HCEC 1CT (cell line): ENCODE results near the gene TMEM17.

Experiments
- DNase-seq: peaks from one replicate; pipeline ENCODE4 v3.0.0-alpha.2; 2017

Gene TMEM17

DNA sequence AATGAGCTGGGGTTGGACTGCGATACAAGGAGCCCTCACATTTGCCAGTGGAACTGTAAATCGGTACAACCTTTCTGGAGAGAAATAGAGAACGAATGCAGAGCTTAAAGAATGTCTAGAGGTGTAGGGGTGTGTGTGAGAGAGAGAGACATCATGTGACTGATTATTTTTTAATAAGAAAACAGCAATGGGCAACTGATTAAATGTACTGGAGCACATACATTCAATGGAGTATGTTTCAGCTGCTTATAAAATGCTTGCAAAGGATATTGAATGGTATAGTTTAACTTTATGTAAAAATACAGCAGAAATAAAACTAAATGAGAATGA, 391 bp upstream of the TMEM17 start:
- DNase-seq = no peak

DNA sequence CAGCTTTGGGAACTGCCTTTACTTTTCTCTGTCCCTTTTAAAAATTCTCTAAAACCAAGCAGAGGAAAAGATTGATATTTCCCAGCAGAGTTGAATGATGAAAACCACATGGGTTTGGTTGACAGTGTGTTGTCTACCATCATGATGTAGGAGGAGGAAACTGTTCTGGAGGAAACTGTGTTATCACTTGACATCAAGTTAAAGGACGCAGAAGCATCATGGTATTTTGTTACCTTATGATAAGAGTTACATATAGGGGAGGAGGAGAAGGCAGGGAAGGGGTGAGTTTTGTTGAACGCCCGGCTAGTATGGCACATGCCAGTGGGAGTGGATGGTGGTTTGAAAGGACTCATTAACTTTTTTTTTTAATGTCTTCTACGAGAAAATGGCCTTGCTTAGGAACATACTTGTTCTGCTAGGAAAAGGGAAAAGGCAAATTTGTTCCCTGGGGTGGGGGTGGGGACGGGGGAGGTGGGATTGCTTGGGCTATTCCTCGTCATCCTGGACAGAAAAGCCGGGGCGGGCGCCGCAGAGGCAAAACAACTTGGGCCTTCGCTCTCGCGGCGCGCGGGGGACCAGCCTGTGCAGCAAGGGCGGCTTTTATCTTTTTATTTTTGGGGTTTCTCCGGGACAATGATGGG, 766 bp downstream of the TMEM17 start:
- no peak for DNase-seq

GRCh38 chr2:62504657-62505056, 1.3 kb downstream of the TMEM17 start:
- no peak for DNase-seq

GRCh38 chr2:62501794-62502500, 4.0 kb downstream of the TMEM17 start:
- DNase-seq = no peak

DNA sequence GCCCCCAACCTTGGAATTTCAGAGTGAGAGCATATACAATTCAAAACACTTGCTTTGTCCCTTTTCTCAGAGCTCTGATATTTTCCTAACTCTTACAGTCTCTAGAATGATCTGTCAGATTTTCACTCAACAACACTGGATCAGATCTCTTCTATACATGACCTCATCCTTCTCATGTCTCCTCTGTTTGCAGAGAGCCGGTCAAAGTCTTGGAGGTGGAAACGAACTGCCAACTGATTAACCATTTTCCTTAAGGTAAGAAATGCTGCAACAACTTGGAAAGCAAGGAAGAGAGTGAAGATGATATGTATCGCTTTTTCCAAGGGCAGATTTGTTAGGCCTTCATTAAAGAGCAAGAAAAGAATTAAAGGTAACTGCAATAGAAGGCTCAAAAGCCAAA, 4.9 kb downstream of the TMEM17 start:
- DNase-seq = no peak

DNA sequence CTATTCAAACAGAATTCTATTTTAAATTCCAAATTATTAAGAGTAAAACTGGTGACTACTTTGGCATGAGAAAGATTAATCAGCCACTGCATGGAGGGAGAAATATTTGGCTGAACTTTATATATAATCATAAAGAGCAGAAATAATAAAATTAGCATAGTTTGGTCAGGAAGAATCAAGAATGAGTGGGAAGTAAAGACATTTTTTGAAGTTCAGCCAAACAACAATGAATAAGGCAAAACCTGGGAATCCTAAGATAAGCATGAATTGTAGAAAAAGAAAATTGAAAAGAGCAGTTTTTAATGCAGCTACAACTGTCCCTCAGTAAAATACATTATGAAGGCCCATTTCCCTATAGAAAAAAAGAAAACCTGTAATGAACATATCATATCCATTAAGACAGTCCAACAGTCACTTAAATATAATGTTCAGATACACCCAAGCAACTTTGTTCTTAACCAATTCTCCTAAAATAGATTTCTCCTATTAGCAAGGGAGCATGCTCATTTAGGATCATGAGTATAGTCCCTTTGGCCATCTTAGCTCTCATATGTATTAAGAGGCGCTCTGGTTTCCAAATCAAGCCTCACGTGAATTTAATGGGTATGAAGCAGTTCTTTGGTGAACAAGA, 6.5 kb downstream of the TMEM17 start:
- DNase-seq = no peak

DNA sequence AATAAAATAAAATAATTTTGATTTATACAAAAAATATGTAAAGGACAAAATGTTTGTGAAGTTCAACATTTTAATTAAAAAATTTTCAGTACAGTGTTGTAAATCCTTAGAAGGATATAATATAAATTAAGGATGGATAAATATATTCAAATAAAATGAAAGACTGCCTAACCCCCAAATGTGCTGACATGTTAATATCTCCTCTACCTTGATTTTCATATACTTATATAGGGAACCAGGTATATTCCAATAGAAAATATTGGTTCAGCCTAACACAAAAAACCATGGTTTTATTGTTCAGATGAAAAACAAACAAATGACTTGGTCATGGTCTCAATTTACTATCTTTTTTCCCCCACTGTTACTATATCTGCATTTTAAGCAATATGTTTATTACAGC, 7.3 kb downstream of the TMEM17 start:
- no peak for DNase-seq

DNA sequence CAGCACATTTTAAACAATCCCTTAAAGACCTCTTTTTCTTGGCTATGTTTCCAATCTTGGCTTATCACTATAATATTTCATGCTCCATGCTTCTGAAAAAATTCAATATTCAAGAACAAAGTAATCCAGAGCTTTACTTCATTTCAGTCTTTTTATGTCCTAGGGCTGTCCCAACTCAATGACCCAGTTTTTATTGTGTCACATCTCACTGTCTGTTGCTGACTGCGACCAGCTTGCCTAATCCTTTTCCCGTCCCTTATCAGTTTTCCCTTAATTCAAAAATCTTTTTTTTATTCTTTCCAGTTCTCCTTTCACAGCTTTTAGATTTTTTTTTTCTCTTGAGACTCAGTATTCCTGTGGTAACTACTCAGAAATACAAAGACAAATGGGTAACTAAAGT, 10.2 kb downstream of the TMEM17 start:
- DNase-seq = no peak

DNA sequence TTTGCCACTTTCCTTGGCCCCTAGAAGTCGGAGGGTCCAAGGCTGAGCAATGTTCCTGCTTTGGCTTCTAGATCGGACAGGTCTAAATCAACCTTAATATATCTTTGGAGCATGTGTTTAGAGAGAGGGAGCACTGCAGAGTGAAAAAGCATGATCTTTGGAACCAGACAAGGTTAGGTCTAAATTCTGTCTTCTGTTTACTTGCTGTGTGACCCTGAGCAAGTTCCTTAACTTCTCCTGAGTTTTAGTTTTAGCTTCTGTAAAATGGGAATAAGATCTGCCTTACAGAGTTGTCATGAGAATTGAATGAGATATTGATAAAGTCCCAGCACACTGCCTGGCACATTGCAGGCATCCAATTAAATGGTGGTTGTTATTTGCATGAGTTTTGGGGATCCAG, 13.9 kb downstream of the TMEM17 start:
- DNase-seq = no peak

GRCh38 chr2:62489702-62490101, 16.3 kb downstream of the TMEM17 start:
- DNase-seq = no peak

DNA sequence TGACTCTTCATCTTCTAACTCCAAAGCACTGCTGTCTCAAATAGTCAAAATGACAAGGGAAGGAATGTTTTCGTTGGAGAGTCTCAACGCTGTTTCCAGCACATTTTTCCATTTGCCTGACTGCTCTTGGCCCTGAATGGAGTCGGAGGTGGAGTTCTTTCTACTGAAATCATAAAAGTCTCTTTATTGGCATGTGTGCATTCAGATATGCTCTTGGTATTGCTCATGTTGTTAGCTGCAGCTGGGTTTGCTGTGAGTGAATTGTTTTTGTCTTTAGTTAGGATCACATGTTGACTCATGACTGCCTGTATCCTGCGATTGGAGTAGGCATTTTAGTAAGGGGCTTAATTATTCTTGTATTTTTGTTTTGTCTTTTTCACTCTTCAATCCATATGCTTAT, 16.8 kb downstream of the TMEM17 start:
- DNase-seq = peak; percentile 13

- DNase-seq = no peak
These were observed 19.6 kb downstream of the TMEM17 start for GRCh38 chr2:62486439-62486765.

- DNase-seq = no peak
These were observed 20.1 kb downstream of the TMEM17 start for GRCh38 chr2:62485761-62486438.

GRCh38 chr2:62482558-62483352, 23.2 kb downstream of the TMEM17 start:
- no peak for DNase-seq

DNA sequence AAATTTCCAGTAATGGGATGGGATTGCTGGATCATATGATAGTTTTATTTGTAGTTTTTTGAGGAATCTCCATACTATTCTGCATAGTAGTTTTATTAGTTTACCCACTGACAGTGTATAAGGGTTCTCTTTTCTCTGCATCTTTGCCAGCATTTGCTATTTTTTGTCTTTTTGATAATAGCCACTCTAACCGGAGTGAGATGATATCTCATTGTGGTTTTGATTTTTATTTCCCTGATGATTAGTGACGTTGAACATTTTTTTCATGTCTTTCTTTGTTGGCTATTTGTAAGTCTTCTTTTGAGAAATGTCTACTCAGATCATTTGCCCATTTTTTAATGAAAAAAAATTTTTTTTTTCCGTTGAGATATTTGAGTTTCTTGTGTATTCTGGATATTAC, 26.1 kb downstream of the TMEM17 start:
- DNase-seq = no peak

DNA sequence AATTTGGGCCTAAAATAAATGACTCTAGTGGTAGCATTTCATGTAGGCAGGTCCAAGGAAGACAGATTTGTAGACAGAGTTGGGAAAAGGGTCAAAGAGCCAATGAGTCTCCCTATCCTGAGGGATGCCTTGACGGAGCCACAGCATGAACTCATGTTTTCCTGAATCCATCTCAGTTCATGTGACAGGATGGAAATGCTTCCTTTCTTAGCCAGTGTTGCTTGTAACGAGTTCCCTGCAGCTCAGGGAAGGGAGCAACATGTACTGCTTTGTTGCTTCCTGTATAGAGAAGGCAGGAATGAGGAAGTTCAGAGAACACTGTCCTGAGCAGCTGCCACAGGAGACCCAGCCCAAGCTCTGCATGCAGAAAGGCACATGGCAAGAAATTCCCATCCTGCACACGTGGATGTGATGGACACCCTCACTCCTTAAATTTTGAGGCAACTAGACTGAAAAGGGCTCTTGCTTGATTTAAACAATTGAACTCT, 27.9 kb downstream of the TMEM17 start:
- DNase-seq = peak; percentile 41

DNA sequence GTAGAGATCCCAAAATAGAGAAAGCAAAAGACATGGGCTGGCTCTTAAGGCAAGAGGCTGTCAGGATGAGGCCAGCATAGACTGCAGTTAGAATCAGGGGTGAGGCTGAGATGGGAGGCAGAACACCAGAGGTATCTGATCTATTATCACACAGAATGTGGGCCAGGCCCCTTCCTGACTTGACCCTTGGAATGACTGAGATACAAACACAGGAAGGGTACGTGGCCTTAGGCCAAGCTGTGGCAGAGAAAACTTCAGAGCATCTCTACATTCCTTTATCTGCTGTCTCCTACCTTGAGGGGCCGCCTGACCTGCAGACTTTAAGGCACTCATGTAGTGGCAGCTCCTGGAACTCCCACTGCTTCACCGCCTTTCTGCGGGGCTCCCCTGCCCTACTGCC, 28.4 kb downstream of the TMEM17 start:
- DNase-seq = no peak

- no peak for DNase-seq
These were observed 30.6 kb downstream of the TMEM17 start for GRCh38 chr2:62475172-62476011.

GRCh38 chr2:62474176-62474575, 31.8 kb downstream of the TMEM17 start:
- no peak for DNase-seq

- DNase-seq = no peak
These were observed 32.7 kb downstream of the TMEM17 start for GRCh38 chr2:62473246-62473827.

GRCh38 chr2:62472312-62472711, 33.7 kb downstream of the TMEM17 start:
- DNase-seq = no peak

- DNase-seq = no peak
These were observed 34.2 kb downstream of the TMEM17 start for GRCh38 chr2:62471816-62472215.
